Kidney epithelial cell (primary cell): ENCODE data around the gene PIM2. TPM values are rescaled to one million over a fixed set of nuclear protein-coding genes. Genes with fewer than 3 reads are reported as not detected.

Source experiments
- DNase-seq: peaks from one replicate; pipeline ENCODE4 v3.0.0-alpha.2; 2010; ENCODE audit warnings: low read depth
- H3K27me3 ChIP-seq: 2 replicates; pipeline ENCODE4 v1.6.0; 2011; ENCODE audit warnings: low read length; ENCODE audit not compliant: control insufficient read depth, insufficient read depth
- H3K36me3 ChIP-seq: 2 replicates; pipeline ENCODE4 v1.5.1; 2011; ENCODE audit warnings: low read length; ENCODE audit not compliant: control insufficient read depth, insufficient read depth
- H3K4me3 ChIP-seq: 2 replicates; pipeline ENCODE4 v1.5.1; 2011; ENCODE audit warnings: low read depth, mild to moderate bottlenecking, control low read depth, low read length
- CTCF ChIP-seq: IDR thresholded peaks from 2 replicates; pipeline ENCODE4 v1.5.1; 2011; ENCODE audit warnings: mild to moderate bottlenecking, moderate library complexity, low read length, control low read depth, inconsistent platforms; ENCODE audit not compliant: insufficient read depth, poor library complexity, severe bottlenecking
- total RNA-seq: library from RNA; depleted of rRNA; stranded (reverse); fragments of >200 nt; gene quantifications from 2 replicates; pipeline ENCODE4 v1.2.3, GENCODE V29; 2015

Gene PIM2
- total RNA-seq, 1 donor from 2014 or later = 6.8 TPM

- no peaks in the 10 kb centered on the region for H3K36me3 ChIP-seq
- no peak for TF ChIP-seq CTCF
- no peak overlapping the region for H3K4me3 ChIP-seq
- DNase-seq = no peak
- H3K27me3 ChIP-seq = no peaks in the 10 kb centered on the region
These were observed 20.0 kb upstream of the PIM2 start for GRCh38 chrX:48938721-48939425.

GRCh38 chrX:48937054-48937907, 18.5 kb upstream of the PIM2 start:
- no peaks in the 10 kb centered on the region for H3K36me3 ChIP-seq
- no peak for TF ChIP-seq CTCF
- no peak overlapping the region for H3K4me3 ChIP-seq
- H3K27me3 ChIP-seq = no peaks in the 10 kb centered on the region
- no peak for DNase-seq

- TF ChIP-seq CTCF = no peak
- H3K4me3 ChIP-seq = no peak overlapping the region
- H3K27me3 ChIP-seq = no peaks in the 10 kb centered on the region
- no peak for DNase-seq
- no peaks in the 10 kb centered on the region for H3K36me3 ChIP-seq
These were observed 17.7 kb upstream of the PIM2 start for GRCh38 chrX:48936429-48937053.

DNA sequence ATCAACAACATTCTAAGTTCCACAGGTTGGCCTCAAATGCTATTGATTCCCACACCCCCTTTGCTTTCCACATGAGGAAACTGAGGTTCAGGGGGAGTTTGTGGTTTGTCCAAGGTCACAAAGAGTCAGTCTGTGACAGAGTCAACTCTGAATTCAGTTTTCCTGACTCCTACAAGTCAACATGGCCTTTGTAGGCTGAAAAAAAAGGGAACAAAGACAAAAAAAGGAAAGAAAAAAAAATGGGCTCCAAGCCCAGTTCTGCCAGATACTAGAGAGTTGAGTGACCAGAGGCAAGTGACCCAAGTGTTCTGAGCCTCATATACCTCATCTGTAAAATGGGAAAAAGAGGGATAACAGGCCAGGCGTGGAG, 16.5 kb upstream of the PIM2 start:
- H3K36me3 ChIP-seq = no peaks in the 10 kb centered on the region
- H3K27me3 ChIP-seq = no peaks in the 10 kb centered on the region
- no peak for DNase-seq
- TF ChIP-seq CTCF = no peak
- H3K4me3 ChIP-seq = no peak overlapping the region

GRCh38 chrX:48934581-48935300, 15.9 kb upstream of the PIM2 start:
- no peaks in the 10 kb centered on the region for H3K36me3 ChIP-seq
- no peaks in the 10 kb centered on the region for H3K27me3 ChIP-seq
- no peak for TF ChIP-seq CTCF
- no peak overlapping the region for H3K4me3 ChIP-seq
- no peak for DNase-seq
